ENCODE data around the gene ZC3H13. TPM values are rescaled to one million over a fixed set of nuclear protein-coding genes. Genes with fewer than 3 reads are reported as not detected.

The ZC3H13 gene
- total and polyA plus RNA-seq, 2 of the 4 experiments (the other 2 are of a cell fraction): 7.7 to 10.8 TPM

DNA sequence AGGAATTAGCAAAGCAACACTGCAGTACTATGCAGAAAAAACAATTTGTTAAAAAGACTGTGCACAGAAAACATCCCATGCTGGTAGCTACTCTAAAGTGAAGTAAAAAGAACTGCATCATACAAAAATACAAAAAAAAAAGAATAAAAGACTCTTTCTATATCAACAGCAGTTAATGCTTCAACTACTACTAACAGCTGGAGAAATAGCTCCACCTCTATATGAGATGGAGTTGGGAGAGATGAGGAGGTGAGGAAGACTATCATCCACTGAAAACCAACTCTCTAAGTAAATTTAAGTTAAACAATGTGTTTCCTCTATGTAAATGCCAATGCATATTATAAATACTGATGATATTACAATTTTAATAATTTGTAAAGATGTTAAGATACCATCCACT, 1.8 kb downstream of the ZC3H13 start:
- Histone ChIP-seq H3K9ac (ENCODE audit: low read depth, low read length) (no peak overlapping the region), H3K4ac (ENCODE audit: low read depth, low read length) (no peak overlapping the region)

More for the DNA sequence above, 1.8 kb downstream of the ZC3H13 start:
- ATAC-seq (ENCODE audit: low read depth): no peak
- Histone ChIP-seq H2AFZ (replicated peaks; ENCODE audit: low read length, poor library complexity) (no peak overlapping the region), H3K23ac (ENCODE audit: low read depth, low read length) (no peak overlapping the region), H2BK5ac (ENCODE audit: low read depth, low read length, poor library complexity, severe bottlenecking) (no peak overlapping the region), H3K27ac (ENCODE audit: insufficient read depth, low read length) (no peak overlapping the region), H3K18ac (ENCODE audit: low read depth, low read length) (no peak overlapping the region), H3K14ac (replicated peaks; ENCODE audit: low read depth, low read length) (no peak overlapping the region), H2BK20ac (ENCODE audit: low read depth, low read length) (no peak overlapping the region), H3K4me3 (ENCODE audit: insufficient read depth, low read depth, low read length) (no peak overlapping the region), H4K91ac (ENCODE audit: insufficient read depth, low read depth, low read length) (no peak overlapping the region), H4K5ac (ENCODE audit: low read depth, low read length) (no peak overlapping the region), H2AK9ac (replicated peaks; ENCODE audit: low read depth, low read length, poor library complexity) (no peak overlapping the region), H3K4me2 (ENCODE audit: low read depth, low read length) (peak overlapping the region; percentile 99), H3K27me3 (ENCODE audit: control insufficient read depth, insufficient read depth, low read length) (no peaks in the 10 kb centered on the region), H3K4me1 (ENCODE audit: control insufficient read depth, insufficient read depth, low read length) (no peaks in the 10 kb centered on the region), H3K9me1 (ENCODE audit: insufficient read depth, low read length) (no peaks in the 10 kb centered on the region), H3K56ac (ENCODE audit: extremely low read depth, insufficient read depth, low read length) (no peak overlapping the region), H3K36me3 (ENCODE audit: control insufficient read depth, insufficient read depth, low read length) (no peaks in the 10 kb centered on the region), H3K79me1 (ENCODE audit: low read depth in 1 of 2, low read length in 2 of 2) (peaks cover 0 to 14% of the 10 kb centered on the region in 2 experiments; a peak in 3 of 4 replicates), H2BK15ac (ENCODE audit: low read depth, low read length) (no peak overlapping the region), H4K8ac (ENCODE audit: low read depth in 2 of 2, low read length in 2 of 2) (no peak overlapping the region), H3K9me3 (ENCODE audit: control insufficient read depth, insufficient read depth, low read length) (no peaks in the 10 kb centered on the region), H4K20me1 (ENCODE audit: insufficient read depth, low read length) (peaks cover 5% of the 10 kb centered on the region; the same call in 1 of the 2 replicates), H2BK120ac (ENCODE audit: low read depth, low read length) (no peak overlapping the region), H2AK5ac (ENCODE audit: low read depth, low read length) (no peak overlapping the region)
- dilution Hi-C loops (cut with HindIII; ENCODE audit: low sequenced_read_pairs, unreplicated experiment) (no loop called here), in situ Hi-C loops (cut with MboI; ENCODE audit: low sequenced_read_pairs) (no loop called here), intact Hi-C loops (cut with micrococcal nuclease) (loop anchor here (10.0 kb wide), 1 partner anchor 276 kb away; no protein-coding TSS in a partner anchor)
- ChIA-PET CTCF (no interaction called here), POLR2A (ENCODE audit: unreplicated experiment) (interaction anchor here (0.6 kb wide), 1 partner anchor 22 kb away, joined by 4 read pairs; no protein-coding TSS in a partner anchor)
- BruUV-seq (replicated peaks): no TSS peak
- no peak for TF ChIP-seq RCOR1 (IDR thresholded peaks at IDR 0.05; ENCODE audit: insufficient replicate concordance, low read length)
- TF ChIP-seq CEBPB (IDR thresholded peaks at IDR 0.05; ENCODE audit: low read depth, low read length): no peak
- TF ChIP-seq NFE2L2 (IDR thresholded peaks at IDR 0.05; ENCODE audit: low read depth, low read length): no peak
- TF ChIP-seq SMC3 (IDR thresholded peaks at IDR 0.05; ENCODE audit: low read depth, low read length): no peak
- no peak for TF ChIP-seq RFX5 (IDR thresholded peaks at IDR 0.05; ENCODE audit: low read depth, low read length)
- TF ChIP-seq, protein P1, sequence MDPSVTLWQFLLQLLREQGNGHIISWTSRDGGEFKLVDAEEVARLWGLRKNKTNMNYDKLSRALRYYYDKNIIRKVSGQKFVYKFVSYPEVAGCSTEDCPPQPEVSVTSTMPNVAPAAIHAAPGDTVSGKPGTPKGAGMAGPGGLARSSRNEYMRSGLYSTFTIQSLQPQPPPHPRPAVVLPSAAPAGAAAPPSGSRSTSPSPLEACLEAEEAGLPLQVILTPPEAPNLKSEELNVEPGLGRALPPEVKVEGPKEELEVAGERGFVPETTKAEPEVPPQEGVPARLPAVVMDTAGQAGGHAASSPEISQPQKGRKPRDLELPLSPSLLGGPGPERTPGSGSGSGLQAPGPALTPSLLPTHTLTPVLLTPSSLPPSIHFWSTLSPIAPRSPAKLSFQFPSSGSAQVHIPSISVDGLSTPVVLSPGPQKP (IDR thresholded peaks at IDR 0.05; ENCODE audit: borderline replicate concordance, low read depth, low read length): no peak
- TF ChIP-seq MXI1 (IDR thresholded peaks at IDR 0.05; ENCODE audit: borderline replicate concordance, low read depth, low read length): no peak
- TF ChIP-seq, protein P2, sequence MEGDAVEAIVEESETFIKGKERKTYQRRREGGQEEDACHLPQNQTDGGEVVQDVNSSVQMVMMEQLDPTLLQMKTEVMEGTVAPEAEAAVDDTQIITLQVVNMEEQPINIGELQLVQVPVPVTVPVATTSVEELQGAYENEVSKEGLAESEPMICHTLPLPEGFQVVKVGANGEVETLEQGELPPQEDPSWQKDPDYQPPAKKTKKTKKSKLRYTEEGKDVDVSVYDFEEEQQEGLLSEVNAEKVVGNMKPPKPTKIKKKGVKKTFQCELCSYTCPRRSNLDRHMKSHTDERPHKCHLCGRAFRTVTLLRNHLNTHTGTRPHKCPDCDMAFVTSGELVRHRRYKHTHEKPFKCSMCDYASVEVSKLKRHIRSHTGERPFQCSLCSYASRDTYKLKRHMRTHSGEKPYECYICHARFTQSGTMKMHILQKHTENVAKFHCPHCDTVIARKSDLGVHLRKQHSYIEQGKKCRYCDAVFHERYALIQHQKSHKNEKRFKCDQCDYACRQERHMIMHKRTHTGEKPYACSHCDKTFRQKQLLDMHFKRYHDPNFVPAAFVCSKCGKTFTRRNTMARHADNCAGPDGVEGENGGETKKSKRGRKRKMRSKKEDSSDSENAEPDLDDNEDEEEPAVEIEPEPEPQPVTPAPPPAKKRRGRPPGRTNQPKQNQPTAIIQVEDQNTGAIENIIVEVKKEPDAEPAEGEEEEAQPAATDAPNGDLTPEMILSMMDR (conservative IDR thresholded peaks at IDR 0.05; ENCODE audit: low read depth, low read length): no peak
- TF ChIP-seq RAD21 (IDR thresholded peaks at IDR 0.05; ENCODE audit: low read length): no peak
- TF ChIP-seq POLR2A (IDR thresholded peaks at IDR 0.05; ENCODE audit: low read depth, low read length): no peak
- TF ChIP-seq FOS (IDR thresholded peaks at IDR 0.05; ENCODE audit: low read depth, low read length): no peak
- TF ChIP-seq MAFK (IDR thresholded peaks at IDR 0.05; ENCODE audit: low read depth, low read length): no peak
- no peak for TF ChIP-seq MAZ (IDR thresholded peaks at IDR 0.05; ENCODE audit: borderline replicate concordance, low read depth, low read length)
- no peak for TF ChIP-seq BHLHE40 (IDR thresholded peaks at IDR 0.05; ENCODE audit: low read depth, low read length)
- no peak for TF ChIP-seq CHD1 (IDR thresholded peaks at IDR 0.05; ENCODE audit: low read depth, low read length)
- no peak for TF ChIP-seq USF2 (IDR thresholded peaks at IDR 0.05; ENCODE audit: low read depth, low read length)
- no peak for DNase-seq

Data from IMR-90 (cell line).